Right renal pelvis (tissue), 4 donors: ENCODE measurements around the gene UACA. TPM values are rescaled to one million over a fixed set of nuclear protein-coding genes. Genes with fewer than 3 reads are reported as not detected.

Experiments
- DNase-seq, 4 donors: peaks; one replicate each; pipeline ENCODE4 v3.0.0-alpha.2; 2013; ENCODE audit warnings: low read depth in 4 of 4, low spot score in 3 of 4, missing footprints in 1 of 4
- polyA plus RNA-seq, 4 donors: library from polyadenylated mRNA; unstranded; fragments of 120-200 nt; gene quantifications; one replicate each; pipeline ENCODE4 v1.2.1, GENCODE V29; 2013; ENCODE audit not compliant: insufficient read length in 4 of 4

Gene UACA
- polyA plus RNA-seq, 4 donors, result 87.0 to 106 (median 96.9) TPM

DNA sequence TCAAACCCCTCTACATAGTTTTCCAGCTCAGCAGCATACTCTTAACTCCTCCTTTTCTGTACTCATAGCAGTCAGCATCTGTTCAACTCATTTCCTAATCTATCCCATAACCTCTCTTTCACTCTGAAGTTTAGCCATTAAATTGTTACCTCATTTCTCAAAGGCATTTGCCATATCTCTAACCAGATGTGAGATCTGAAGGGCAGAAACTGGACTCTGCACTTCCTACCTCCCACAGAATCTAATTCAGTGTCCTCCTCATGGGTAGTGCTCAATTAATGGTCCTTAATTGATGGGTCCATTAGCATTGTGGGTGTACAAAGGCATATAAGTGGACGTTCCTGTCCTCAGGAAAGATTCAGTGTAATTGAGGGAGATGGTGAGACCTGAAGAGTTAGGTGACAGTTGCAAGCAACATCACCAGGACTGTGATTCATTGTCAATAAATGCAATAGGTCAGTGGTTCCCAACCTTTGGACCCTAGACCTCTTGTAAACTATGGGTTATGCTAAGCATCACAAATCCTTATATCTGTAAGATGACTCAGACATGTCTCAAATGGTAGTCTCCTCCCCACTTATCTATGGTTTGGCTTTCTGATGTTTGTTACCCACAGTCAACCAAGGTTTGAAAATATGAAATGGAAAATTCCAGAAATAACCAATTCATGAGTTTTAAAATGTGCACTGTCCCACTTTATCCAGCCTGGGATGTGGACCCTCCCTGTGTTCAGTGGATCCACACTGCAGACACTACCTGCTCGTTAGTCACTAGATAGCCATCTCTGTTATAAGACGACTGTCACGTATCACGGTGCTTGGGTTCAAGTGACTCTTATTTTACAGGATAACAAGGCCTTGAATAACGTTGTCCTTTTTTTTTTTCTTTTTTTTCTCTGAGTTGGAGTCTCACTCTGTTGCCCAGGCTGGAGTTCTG lies 25.0 kb upstream of the UACA start:
- DNase-seq, result no peak

- no peak for DNase-seq
Observed at GRCh38 chr15:70786996-70787395, 23.6 kb upstream of the UACA start.

DNA sequence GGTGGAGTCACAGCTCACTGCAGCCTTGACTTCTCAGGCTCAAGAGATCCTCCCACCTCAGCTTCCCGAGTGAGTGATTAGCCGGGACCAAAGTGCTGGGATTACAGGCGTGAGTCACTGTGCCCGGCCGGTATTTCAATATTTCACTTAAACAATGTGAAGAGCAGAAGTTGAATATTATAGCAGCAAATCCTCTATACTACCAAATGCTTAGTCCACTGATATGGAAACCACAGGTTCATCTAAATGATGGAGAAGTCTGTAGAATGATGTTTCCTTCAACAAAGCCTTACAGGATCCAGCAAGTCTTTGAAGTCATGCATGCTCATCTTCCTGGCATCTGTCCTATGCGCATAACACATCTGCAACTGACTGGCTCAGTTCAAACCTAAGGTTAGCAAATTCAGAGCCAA lies 20.3 kb upstream of the UACA start:
- no peak for DNase-seq

DNA sequence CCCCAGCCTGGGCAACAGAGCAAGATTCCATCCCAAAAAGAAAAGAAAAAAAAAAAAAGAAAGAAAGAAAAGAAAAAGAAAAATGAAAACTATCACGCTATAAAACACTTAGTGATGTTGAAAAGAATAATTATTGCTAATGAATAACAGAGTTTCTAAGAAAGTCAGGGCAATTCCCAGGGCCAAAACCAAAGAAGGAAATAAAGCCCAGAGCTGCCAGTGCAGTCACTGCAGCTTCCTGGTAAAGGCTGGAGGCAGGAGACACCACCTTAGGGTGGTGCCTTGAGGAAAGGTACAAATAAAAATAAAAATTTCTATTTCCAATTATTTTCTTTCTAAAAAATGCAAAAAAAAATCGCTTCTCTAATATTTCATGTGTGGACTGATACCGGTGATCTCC lies 19.7 kb upstream of the UACA start:
- no peak for DNase-seq

DNA sequence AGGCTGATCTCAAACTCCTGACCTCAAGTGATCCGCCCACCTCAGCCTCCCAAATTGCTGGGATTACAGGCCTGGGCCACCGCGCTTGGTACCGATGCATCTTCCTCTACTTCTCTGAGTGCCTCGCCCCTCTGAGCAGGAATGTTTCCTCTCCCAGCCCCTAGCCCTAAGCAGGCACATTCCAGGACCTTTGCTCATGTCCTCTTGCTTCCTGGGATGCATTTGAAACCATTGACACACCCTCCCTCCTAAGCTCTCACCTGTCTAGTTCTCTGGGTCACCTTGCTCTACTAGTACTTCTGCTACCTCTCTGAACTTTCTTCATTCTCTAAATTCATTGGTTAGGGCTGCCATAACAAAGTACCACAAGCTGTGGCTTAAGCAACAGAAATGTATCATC lies 17.9 kb upstream of the UACA start:
- DNase-seq, result no peak

DNA sequence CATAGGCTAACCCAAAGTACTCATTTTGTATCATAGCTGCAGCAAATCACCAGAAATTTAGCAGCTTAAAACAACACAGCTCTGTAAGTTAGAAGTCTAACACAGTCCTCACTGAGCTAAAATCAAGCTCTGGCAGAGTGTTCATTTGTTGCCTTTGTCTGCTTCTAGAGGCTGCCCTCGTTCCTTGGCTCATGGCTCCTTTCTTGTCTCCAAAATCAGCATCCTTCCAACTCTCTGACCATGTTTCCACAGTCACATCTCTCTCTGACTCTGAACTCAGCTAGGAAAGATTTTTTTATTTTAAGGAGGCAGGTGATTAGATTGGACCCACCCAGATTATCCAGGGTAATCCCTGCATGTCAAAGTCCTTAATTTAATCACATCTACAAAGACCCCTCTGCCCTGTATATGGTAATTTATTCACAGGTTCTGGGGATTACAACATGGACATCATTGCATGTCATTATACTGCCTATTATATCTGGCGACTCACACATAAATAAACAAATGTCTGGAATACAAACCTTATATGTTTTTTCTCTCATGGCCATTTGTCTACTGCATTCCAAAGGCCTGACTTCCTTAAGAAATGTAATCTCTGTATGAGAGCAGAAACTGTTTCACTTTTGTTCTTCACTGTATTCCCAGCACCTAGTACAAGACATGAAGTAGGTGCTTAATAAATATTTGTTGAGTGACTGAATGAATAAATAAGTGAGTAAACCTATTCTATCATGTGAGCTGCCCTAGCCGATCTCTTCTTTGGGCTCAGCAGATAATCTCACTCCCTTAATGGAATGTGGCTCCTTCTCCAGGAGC lies 15.1 kb upstream of the UACA start:
- DNase-seq, result no peak

DNA sequence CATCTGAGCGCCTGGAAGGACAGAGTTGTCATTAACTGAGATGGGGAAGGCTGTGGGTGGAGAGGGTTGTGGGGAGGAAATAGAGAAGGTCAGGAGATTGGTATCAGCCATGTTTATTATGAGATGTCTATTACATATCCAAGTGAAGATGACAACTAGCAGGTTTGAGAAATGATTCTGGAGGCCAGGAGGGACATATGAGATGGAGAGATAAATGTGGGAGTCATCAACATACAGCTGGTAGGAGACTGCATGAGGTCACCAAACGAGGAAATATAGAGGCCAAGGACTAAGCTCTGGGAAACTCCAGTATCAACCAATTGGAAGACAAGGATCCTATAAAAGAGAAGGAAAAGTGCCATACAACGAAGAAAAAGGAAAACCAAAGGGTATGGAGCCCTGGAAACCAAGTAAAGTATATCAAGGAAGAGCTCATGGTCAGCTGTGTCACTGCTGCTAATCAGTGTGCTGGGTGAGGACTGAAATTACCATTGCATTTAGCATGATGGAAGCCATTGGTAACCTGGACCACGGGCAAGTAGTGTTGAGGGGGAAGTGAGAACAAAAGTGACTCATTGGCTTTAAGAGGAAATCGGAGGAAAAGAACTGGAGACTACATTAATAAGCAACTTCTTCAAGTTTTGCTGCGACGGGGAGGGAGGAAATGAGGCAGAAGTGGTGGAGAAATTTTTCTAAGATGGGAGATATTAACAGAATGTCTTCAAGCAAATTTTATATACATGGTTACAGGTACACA lies 14.0 kb upstream of the UACA start:
- no peak for DNase-seq

GRCh38 chr15:70775160-70775559 lies 11.8 kb upstream of the UACA start:
- DNase-seq, result no peak

DNA sequence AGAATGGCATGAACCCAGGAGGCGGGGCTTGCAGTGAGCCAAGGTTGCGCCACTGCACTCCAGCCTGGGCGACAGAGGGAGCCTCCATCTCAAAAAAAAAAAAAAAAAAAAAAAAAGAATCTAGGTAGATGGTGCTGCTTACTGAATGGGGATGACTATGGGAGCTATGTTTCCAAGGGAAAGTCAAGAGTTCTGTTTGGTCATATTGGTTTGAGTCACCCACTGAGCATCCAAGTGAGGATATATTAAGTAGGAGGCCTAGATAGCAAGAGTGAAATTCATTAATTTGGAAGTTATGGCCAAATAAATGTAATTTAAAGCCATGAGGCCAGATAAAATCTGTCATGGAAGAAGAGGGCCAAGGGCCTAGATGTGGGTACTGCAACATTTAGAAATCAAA lies 9.0 kb upstream of the UACA start:
- no peak for DNase-seq

DNA sequence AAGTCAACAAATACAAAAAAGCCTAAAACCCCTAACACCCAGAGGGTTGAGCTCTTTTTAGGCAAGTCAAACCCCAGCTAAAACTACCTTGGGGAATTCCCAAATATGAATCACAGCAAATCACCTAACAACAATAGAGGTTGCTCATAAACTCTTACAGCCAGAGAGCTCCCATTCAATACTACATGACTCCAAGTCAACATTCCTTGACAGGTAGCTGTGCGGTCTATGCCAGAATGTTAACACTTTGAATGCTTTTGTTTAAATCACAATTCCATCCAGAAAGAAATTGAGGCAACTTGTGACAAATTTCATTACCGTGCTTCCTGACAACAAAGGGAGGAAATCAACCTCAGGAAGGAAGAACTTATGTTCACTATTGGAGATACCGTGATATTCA lies 7.5 kb upstream of the UACA start:
- DNase-seq, result no peak

DNA sequence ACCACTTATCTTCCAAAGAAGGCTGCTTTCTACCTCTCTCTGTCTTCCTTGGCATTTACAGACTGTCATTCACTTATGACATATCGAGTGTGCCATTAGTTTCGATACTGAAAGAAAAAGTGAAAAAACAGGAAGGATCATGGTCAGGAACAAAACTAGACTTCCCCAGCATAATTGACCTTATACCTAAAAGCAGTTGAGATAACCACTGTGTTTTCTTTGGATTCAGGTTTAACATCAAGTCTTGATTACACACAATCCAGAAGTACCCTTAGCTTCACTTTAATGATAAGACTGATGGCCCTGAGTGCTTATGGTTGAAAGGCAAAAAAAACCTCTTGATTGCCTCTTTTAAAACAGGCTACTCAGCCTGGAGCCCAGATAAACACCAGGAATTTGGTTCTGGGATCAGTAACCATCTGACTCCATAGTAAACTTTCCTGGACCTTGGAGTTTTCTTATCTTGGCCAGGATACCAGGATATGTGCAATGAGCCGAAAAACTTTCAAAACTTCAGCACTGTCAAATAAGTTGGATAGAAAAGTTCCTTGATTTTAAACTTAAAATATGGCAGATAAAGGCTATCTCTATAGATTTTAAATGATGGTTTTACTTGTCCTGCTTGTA lies 5.0 kb upstream of the UACA start:
- DNase-seq, result no peak

- DNase-seq, result no peak
Observed at GRCh38 chr15:70767667-70768066, 4.3 kb upstream of the UACA start.

DNA sequence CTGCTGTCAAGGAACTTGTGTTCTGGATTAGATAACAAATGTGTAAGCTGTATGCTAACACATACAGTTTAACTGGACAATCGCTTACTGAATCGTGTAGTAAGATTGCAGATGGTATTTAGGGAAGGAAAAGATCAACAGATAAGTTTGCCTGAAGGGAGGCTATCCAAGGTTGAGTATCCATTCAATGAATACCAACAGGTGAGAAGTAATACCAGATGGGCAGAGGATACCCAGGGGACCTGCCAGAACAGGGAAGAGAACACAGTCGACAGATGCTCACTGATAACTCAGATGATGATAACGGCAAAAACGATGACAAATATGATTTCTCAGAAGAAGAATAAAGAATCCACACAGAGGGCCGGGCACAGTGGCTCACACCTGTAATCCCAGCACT lies 3.2 kb upstream of the UACA start:
- no peak for DNase-seq

DNA sequence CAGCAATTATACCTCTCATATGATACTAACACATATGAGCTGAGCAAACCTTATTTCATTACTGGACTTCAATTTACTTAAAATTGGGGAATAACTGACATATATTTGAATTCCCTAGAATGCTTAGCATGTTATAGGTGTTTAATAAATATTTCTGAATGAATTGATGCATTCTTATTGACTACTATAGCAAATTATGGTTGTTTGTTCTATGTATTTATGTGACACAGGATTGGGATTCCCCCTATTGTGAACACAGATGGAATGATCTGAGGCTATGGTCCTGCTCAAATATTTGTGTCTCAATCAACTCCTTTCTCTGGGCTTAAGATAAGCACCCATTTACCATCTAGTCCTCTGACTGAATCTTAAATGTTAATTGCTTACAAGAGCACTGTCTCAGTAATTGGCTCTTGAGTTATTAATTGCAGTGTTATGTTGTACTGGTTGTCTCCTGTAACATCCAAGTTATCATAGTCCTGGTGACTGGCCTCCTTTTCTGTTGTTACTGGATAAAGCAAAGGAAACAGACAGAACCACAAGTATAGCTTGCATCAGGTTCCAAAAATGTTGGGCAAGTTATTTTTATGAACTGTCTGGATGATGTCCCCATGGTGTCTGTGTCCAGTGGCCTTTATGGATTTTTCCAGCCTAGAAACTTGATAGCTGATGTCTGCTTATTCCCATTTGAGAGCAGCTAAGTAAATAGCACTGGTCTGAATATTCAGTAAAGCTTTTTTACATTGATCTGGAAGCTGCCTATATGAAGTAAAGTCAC lies 2.3 kb upstream of the UACA start:
- no peak for DNase-seq

DNA sequence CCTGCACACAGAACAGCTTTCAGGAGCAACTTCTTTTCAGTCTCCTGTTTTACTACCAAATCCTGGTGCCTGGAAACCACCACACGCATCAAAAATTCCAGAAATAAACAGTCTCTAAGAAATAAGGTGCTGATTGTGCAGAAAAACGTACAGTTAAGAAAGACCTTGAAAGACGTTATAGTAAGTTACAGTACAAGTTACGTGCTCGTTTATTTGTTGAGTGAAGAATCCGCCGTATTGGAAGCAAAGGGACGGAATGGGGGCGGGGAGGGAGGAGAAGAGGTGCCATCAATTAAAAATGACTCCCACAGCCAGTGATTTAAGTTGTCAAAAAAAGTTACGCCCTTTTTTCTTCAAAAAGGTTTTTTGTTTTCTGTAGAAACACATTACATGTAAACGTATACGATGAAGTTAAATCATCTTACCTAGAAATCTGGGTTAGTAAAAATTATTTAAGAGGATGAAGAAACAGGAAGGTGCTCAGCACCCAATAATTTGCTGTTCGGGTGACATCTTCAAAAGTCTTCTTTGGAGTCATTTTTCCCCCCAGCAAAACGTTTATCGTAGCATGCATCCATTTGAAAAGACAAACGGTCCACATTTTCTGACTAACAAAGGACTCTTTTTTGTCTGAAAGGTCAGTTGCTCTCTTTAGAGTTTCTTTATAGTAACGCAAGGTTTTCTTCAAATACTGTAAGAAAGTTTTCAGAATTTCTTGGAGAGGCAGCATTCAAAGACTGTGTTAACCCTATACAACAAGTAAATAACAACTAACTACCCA lies 782 bp upstream of the UACA start:
- no peak for DNase-seq

GRCh38 chr15:70762469-70763119 lies 764 bp downstream of the UACA start:
- peak in 1 of 4 donors; percentile 28 for DNase-seq

DNA sequence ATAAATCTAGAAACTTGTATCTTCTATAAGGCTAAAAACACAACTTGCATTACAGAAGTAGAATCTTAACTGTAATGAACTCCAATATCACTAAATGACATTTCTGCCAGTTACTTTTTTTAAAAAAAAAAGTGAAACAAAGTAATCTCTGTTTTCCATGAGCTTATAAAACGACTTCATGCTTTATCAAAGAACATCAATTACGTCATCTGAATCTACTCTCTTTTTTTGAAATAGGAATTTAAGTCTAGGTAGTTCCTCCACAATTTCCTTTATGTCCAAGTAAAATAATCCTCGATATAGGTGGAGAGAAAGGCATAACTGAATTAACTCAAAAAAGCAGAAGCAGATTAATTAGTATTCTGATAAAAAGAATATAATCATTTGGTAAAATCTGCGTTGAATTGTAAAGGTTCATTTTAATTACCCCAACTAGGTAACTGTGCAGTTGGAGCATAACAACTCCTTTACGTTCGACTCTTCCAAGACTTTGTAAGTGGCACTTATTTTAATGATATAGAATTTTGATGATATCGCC lies 1.4 kb downstream of the UACA start:
- no peak for DNase-seq

DNA sequence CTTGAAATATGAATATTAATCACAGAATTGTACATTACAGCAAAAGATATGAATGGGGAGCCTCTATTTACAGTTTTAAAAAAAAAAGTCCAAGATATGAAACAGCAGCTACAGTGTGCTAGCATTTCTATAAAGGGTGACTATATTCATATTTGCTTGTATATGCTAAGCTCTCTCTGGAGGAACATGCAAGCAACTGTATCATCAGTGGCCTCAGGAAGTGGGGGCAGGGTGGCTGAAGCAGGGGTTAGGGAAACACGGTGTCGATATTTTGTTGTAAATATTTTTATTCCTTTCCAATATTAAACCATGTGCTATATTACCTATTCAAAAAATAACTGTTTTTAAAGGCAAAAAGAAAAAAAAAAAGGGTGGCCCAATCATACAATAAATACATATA lies 2.3 kb downstream of the UACA start:
- DNase-seq, result no peak
